NCI-H446 (cell line): ENCODE measurements around the gene METTL24.
"Not testable (repeated sequence)": the region's sequence is repeated elsewhere in the genome, so short reads cannot be mapped to it uniquely, and the experiment has no call there.

ENCODE experiments used
- DNase-seq, 2 experiments: peaks; one replicate each; lab custom pipeline; 2025; lab: John Stamatoyannopoulos, UW

The METTL24 gene

DNA sequence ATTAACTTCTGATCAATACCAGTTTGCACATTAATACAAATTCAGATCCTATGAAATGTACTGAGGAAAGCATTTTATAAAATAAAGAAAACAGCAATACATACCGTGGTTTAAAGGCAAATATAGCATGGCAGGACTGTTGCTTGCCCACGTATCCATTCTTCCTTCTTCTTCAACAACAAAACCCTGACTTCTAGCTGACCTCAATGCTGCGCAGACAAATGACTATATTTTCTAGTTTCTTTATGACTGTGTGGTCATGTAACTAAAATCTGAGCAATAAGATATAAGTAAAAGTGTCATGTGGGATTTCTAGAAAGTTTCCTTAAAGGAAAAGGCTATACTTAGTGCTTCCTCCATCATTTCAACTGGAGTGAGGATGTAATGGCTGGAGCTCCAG is 92.9 kb downstream of the METTL24 start:
- DNase-seq: no peak

GRCh38 chr6:110256366-110256765 is 101.8 kb downstream of the METTL24 start:
- no peak for DNase-seq

- no peak for DNase-seq
Observed at GRCh38 chr6:110255211-110255750, 102.9 kb downstream of the METTL24 start.

DNA sequence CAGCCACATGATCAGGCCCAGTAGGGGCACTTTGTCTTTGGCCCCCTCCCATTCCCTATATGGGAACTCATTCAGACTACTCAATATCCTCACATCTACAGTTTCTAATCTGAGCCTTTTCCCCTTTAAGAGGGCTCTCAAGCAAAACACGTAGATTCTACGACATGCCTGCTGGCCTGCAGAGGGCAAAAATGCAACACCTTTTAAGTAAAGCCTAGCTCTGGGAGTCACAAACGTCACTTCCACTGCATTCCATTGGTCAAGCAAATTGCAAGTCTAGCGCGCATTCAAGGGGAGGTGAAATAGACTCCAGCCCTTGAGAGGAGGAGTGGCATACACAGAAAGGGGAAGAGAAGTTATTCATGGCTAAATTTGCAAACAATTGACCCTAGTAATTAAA is 107.3 kb downstream of the METTL24 start:
- no peak for DNase-seq

GRCh38 chr6:110250058-110250457 is 108.1 kb downstream of the METTL24 start:
- no peak for DNase-seq

DNA sequence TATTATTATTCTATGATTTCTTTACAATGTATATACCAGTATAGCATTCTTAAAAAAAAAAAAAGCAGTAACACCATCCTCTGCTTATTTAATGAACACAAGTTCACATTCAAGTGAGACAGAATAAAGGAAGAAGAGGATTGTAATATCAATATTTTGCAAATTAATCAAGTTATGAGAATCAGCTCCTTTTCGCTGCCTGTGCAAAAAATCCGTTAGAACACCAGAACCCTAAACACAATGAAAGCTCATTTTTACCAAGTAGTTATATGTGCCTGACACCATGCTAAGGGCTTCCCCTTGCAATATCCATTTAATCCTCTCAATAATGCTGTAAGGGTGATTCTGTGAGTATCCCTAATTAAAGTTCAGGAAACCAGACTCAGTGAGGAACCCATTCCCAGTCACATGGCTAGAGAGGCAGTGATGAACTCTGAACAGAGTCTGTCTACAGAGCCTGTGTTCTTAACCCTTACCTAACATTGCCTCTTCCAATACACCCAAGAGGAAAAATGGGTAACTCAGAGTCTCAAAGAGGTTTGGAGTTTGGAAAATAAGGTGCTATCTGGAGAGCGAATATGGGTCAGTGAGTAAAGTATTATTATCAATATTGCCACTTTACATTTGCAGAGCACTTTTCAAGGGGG is 111.1 kb downstream of the METTL24 start:
- no peak for DNase-seq

DNA sequence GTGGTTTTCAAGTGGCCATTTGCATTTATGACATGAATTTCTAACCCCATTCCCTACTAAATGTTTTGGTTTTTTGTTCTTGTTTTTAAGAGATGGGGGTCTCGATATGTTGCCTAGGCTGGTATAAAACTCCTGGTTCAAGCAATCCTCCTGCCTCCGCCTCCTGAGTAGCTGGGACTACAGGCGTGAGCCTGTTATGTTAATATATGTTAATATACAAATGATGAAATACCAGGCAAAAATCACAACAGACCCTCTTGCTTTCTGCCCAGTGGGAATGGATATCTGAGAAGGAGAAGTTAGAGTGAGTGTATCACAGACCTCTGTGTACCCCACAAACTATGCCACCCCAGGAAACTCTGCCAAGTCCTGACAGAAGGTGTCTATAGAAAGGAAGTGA is 111.8 kb downstream of the METTL24 start:
- no peak for DNase-seq

DNA sequence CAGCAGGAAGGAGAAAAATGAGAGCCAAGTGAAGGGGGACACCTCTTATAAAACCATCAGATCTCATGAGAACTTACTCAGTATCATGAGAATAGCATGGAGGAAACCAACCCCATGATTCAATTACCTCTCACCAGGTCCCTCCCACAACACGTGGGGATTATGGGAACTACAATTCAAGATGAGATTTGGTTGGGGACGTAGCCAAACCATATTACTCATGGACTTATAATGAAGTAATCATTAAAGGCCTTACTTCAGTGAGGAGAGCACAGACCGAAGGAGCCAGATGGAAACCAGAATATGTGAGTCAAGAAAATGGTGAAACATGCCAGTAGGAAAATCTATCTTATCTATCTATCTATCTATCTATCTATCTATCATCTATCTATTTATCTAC is 113.5 kb downstream of the METTL24 start:
- not testable (repeated sequence) for DNase-seq

- DNase-seq: no peak
Observed at GRCh38 chr6:110239526-110240274, 118.4 kb downstream of the METTL24 start.

GRCh38 chr6:110236007-110236406 is 122.1 kb downstream of the METTL24 start:
- not testable (repeated sequence) for DNase-seq

GRCh38 chr6:110233770-110234374 is 124.3 kb downstream of the METTL24 start:
- DNase-seq: no peak

DNA sequence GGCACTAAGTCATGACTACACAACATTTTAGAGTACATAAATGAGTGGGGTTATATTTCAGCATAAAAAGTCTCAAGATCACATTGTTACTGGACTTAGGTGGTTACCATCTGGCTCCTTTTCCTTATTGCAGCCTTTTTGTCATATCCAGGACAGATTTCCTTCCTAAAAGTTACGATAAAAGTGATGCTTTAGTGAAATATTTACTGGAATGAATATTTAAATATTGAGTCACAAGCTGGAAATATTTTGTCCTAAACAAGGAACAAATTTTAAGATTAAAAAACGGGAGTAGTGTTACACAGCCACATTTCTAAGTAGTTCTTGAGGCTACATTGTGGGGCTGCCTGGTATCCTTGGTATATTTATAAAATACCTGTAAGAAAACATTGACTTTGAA is 125.7 kb downstream of the METTL24 start:
- DNase-seq: no peak

DNA sequence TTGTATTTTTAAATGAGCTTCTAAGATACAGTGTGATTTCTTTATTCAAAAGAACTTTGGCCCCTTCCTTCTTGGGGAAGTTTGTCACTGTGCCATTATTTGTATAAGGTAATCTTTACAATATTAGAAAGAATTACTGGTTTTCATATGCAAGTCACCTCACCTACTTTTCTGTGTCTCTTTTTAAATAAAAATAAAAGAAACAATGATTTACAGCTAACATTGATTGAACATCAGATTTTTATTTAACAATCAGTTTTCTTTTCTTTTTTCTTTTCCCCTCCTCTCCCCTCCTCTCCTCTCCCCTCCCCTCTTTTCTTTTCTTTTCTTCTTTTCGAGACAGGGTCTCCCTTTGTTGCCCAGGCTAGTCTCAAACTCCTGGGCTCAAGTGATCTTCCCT is 131.9 kb downstream of the METTL24 start:
- no peak for DNase-seq

GRCh38 chr6:110221738-110222137 is 136.4 kb downstream of the METTL24 start:
- no peak for DNase-seq

DNA sequence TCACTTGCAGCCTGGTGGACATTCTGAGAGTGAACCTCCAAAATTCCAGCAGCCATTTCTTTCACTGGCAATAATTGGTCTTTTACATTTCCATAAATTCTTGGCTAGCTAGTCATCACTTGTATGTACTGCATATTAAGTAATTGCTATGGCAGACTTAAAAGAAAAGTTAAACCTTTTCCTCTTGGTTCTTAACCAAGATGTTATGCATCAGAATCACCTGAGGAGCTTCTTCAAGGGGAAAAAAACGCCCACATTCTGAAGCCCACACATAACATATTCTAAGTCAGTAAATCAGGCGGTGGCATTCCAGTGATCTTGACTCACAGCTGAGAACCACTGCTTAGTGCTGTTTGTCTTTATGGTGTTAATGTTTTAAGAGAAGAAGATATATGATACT is 140.9 kb downstream of the METTL24 start:
- DNase-seq: no peak

GRCh38 chr6:110216140-110216539 is 142.0 kb downstream of the METTL24 start:
- DNase-seq: no peak

DNA sequence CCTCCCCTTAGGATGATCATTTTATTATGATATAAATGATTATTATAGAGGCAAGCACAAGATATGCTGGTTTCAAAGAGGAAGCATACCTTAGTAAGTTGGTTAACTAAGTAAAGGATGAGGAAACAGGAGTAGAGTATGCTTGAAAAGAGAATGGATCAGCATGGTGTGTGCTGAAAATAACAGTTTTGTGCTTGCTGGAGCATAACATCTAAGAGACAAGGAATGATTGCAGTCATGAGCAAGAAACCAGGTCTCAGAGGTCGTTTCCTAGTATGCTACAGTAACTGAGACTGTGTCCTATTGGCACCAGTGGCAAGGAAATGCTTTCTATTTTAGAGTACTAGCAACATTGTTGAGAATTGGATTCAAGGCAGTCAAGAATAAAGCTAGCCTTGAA is 143.8 kb downstream of the METTL24 start:
- no peak for DNase-seq

DNA sequence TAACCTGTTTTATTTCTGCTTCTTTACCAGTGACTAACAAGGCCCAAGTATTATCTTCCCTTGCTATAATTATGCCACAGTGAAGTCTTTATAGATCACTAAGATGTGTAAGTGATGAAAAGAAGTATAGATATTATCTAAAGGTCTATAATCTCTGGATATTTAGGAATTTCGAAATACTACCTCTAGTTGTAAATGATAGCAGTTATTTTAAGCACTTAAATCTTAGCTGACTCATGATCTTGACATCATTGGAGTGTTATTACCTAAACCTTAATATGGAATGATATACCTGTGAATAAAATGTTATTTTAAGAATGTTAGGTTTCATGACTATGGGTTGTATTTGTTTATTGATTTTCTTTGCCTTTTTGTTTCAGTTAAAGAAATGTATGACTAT is 146.4 kb downstream of the METTL24 start:
- DNase-seq: no peak

DNA sequence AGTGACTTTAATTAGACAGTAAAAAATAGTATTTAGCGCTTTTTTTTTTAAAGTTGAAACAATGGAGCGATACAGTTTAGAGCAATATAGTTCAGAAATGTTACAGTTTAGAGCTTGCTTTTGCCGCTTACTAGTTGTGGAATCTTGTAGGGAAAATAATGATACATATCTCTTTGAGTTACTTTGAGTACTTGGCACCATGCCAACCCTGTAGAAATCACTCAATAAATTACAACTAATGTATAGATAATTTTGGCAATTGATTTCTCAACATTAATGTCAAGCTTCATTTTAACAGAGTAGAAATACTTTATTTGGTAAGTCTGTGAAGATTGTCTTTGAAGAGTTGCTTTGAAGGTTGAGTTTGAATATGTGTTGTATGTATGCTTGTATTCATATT is 150.5 kb downstream of the METTL24 start:
- DNase-seq: no peak

- DNase-seq: no peak
Observed at GRCh38 chr6:110201151-110201884, 156.8 kb downstream of the METTL24 start.

- DNase-seq: no peak
Observed at GRCh38 chr6:110198561-110198960, 159.6 kb downstream of the METTL24 start.

- no peak for DNase-seq
Observed at GRCh38 chr6:110196874-110197273, 161.3 kb downstream of the METTL24 start.
